Measurements from ENCODE around the gene DNAJB11.

The DNAJB11 gene

DNA sequence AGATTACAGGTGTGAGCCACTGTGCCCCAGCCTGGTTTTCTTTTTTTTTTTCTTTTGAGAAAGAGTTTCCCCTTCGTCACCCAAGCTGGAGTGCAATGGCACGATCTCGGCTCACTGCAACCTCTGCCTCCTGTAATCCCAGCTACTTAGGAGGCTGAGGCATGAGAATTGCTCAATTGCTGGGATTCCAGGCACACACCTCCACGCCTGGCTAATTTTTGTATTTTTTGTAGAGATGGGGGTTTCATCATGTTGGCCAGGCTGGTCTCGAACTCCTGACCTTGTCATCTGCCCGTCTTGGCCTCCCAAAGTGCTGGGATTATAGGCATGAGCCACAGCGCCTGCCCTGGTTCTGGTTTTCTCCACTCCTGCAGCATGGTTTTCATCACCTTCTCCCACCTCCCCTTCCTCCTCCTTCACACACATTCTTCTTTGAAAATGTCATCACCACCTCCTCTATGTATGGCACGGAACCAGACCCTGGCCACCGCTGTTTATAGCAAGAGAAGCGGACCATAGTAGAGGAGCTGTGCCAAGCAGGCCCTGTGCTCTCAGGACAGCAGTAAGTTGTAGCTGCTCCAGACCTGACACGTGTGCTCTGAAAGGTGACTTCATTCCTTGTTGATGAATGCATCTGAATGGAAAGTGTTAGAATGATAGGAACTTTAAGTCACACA is 27.7 kb downstream of the DNAJB11 start:
- no peak for DNase-seq

DNA sequence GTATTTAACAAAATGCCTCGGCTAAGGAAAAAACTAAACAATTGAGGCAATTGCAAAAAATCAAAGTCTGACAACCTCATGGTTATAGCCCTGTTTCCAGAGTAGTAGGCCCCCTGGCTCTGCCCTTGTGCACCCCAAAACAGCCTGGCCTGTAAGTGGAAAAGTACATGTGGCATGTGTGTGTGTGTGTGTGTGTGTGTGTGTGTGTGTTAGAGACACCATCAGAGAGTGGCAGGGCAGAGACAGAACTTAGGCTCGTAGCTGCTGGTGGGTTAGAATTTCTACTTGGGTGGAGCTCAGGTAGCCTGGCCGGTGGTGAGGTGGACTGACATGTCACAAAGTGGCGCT is 28.2 kb downstream of the DNAJB11 start:
- no peak for DNase-seq

DNA sequence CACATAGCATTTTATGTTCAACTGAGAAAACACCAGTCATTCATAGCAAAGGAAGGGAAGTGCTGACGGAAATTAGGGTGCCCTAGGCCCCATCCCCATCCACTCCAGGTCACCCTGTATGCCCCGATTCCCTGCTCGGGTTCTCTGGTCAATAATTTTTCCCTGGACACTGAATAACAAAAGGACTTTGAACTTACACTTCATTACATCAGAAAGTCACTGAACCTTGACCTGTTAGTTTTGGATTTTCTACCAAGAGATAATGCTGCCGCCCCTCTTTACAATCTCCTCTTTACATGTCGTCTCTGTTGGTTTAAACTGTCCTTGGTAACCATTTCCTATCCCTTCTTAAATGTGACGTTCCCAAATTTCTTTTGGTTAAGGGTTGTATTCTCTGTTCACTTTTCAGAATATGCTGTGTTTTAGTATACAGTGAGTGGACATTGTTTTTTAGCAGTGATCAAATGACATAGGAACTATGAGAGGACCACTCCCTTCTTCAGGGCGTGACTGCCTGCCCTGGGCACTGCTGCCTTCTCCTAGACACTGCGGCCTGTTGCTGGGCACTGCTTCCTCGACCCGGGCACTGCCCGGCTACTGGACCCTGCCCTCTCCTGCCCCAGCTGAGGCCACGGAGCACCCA is 28.7 kb downstream of the DNAJB11 start:
- DNase-seq = no peak

DNA sequence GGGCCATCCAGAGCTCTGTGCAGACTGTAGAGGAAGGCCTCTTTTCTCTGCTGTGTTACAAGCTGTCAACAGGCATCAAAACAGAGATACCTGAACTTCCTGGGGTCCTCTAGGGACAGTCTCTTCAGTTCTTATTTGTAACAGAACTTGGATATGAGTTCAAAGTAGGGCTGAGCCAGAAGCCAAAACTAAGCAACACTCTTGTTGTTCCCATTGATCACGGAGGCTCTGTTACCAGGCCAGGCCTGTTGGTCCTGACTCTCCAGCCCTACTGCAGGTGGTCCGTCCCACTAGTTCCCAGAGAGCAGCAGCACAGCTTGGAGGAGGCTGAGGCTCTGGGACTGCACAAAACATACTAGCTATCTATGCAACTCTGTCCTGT is 29.3 kb downstream of the DNAJB11 start:
- no peak for DNase-seq

DNA sequence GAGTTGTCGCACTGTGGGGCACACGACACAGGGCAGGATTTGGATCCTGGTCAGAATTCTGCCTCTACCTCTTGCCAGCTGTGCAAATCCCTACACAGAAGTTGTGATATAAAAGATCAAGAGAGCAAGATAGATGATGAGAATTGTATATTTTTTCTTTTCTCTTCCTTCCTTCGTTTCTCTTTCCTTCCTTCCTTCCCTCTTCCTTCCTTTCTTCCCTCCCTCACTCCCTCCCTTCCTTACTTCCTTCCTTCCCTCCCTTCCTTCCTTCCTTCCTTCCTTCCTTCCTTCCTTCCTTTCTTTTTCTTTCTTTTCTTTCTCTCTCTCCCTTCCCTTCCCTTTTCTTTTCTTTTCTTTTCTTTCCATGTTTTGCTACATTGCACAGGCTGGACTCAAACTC is 30.4 kb downstream of the DNAJB11 start:
- DNase-seq = no peak

DNA sequence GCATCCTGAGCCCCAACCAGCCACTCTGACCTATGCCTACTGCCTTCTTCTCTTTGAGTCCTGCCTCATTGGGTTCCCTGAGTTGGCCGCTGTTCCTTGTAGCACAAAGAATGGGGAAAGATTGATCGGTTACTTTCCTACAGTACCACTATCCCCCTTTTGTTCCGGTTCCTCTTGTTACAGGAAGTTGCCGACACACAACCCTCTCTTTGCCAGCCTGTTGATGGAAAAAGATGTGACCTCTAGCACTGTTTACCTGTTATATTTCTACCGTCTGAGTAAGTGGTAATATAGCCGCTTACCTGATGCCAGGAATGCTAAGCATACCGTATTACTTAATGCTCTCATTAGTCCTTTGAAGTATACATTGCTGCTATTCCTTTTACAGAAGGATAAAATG is 32.6 kb downstream of the DNAJB11 start:
- DNase-seq = no peak

DNA sequence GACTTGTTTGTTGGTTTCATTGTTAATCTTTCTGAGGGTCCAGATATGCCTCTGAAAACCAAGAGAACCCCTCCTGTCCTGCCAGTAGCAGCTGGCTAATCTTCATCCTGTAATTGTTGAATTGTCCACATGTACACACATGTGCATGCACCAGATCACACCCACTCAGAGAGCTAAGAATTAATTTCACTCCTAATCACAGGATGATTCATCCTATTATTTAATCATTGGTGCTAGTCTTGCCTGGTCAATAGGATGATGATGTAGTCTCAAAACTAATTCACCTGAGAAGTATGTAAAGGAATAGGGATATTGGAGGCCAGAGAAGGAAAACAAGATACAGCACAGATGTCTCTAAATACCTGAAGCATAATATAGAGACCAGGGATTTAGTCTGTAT is 34.6 kb downstream of the DNAJB11 start:
- DNase-seq = no peak

DNA sequence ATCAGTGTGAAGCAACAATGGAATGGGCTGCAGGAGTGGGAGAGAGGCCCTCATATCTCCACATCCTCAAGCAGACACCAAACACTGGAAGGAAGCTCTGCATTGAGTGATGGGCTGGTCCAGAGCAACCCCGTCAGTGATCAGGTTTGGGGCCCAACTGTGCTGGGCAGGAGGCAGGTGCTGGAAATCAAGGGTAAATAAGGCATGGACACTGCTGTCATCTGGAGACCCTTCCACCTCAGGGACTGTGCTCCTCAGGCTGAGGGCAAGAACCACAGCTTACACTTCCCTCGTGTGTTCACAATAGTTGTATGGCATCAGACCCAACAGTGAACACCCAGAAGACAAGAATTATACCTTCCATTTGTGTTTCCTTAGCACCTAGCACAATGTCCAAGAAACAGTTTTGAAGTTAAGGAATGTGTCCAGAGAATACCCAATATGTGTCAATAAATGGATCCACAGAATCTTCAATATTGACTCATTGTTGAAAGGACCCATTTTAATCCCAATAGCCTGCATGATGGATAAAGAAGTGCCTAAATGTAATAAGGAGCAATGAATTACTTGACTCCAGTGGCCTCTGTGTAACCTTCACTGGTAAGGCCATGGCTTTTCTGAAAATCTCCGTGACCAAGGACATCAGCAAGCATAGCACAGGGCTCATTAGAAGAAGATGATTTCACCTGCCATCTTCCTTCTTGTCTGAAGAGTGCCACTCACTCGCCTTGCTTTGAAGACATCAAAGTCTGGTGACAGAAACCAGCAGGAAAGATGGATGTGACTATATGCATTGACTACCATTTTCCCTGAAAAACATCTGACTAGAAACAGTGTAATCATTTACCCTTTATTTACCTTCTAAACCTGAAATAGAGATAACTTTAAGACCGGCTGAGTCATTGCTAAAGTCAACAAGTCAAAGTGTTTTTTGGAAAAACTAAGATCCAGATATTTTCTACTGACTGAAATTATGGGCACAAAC is 35.3 kb downstream of the DNAJB11 start:
- DNase-seq = no peak

DNA sequence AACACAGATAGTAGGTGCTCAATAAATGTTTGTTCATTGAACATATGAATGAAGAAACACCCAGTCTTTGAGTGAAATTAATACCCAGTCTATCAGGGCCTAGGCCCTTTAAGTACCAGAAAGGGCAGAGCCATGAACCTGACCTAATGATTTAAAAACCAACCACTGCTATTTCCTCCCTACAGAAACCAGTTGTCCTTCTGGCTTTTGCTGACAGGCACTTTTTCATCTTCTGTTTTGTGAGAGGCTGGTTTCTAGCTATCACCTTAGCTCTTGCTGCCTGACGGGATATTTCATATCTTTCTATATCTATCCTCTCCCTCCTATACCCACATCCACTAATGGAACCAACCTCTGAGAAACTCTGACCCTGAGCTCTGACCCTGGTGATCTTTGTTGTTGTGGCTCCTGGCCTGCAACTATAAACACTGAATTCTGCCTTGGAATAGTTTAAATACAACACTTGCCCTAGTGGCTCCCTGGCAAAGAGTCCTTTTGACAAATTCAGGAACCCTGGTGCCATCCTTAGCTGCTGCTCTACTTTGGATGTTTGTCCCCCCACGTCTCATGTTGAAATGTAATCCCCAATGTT is 38.2 kb downstream of the DNAJB11 start:
- no peak for DNase-seq

DNA sequence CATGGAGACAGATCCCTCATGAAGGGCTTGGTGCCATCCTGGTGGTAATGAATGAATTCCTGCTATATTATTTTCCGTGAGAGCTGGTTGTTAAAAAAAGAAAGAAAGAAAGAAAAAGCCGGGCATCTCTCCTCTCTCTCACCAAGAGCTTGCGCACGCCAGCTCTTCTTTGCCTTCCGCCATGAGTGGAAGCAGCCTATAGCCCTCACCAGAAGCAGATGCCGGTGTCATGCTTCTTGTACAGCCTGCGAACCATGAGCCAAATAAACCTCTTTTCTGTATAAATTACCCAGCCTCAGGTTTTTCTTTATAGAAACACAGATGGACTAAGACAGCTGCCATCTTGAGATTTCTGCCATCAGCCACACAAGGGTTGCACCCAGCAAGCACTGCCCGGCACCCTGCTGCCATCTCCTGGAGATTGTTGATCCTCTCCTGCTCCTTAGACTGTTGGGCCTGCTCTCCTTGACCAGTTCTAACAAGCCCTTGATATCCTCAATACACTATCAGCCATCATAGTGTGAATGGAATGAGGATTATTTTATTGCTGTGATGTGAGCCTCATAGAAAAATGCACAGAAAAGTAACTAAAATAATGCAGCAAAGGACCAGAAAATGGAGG is 38.8 kb downstream of the DNAJB11 start:
- no peak for DNase-seq

DNA sequence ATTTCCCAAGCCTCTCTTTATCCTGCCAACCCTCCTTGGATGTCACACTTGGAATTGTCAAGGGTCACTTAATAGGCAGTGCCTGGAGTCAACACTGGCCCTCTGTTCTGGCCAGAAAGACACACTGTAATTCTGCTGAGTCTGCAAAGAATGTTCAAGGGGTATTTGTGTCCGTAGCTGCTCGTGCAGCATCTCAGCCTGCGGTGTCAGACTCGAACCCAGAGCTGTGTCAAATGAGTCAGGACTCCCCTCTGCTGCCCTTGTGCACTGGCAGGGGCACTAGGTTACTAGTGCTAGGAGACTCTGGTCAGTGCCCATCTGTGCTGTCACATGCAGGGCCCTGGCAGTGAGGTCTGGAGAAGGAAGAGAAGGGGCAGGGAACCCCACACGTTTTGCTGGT is 41.5 kb downstream of the DNAJB11 start:
- DNase-seq = no peak

DNA sequence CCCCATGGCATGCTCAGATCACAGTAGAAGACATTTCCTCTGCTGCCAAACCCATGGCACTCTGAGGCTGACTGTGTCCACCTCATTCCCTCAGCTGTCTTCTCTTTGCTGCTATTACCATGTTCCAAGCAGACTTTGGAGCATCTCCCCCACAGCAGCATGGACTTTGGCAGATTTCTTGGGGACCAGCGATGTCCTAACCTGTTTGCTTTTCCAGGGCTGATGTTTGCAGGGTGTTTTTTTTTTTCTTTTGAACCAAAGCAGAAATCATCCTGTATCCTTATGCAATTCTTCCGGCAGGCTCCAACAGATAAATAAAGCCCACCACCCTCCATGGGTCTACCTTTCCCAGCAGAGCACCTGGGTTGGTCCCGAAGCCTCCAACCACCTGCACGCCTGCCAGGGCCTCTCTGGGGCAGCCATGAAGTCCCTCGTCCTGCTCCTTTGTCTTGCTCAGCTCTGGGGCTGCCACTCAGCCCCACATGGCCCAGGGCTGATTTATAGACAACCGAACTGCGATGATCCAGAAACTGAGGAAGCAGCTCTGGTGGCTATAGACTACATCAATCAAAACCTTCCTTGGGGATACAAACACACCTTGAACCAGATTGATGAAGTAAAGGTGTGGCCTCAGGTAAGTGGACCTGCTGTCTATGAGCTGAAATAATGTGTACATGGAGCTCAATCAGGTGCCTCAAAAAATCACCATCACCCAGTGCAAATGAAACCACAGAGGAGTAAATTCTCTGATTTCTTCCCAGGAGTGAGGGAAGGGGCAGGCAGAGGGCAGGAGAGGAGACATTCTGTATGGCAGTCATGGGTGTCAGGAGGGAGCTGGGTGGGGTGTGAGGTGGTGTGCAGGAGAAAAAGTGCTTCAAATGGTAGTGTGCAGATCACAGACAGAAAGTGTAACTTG is 42.5 kb downstream of the DNAJB11 start, which contains the start of gene AHSG:
Gene AHSG (plus strand): TSS at position 340 of the 916 bp plus-strand sequence. CDS start 82 bp downstream, at position 422.
- no peak for DNase-seq

DNA sequence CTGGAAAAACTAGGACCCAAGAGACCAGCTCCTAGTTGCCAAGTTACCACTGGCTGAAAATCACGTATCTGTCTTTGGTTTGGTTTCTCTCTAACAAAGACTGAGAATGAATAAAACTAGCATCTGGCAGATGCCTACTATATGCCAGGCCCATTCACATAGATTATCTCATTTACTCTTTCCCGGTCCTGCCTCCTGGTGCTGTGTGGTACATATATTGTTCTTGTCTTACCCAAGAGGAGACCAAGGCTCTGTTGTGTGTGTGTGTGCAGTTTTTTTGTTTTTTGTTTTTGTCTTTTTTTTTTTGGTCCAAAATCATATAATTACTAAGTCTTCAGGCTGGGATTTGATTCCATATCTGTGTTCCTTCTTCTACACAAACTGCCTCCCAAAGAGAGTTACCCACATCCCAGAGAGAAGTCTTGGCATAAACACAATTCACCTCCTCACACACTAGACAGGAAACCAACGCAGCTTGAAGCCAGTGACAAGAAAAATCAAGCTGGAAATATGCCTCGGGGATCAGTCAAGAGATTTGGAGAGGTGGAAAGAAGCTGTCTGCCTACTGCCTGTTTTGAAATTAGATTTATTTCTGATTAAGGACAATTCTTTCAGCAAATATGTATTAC is 43.2 kb downstream of the DNAJB11 start:
- no peak for DNase-seq

DNA sequence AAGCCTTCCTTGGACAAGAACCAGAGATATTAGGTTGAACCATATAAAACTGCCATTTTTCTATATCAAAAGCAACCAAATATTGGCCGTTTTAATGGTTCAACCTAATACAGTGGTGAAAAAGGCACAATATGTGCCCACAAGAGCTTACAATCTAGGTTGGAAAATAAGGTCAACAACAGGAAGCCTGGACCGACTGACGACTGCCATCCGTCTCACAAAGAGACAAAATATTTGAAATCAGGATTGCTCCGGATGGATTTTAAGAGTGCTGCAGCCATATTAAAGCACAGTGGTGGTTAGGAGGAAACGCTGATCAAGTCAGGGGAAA is 43.7 kb downstream of the DNAJB11 start:
- DNase-seq = no peak

DNA sequence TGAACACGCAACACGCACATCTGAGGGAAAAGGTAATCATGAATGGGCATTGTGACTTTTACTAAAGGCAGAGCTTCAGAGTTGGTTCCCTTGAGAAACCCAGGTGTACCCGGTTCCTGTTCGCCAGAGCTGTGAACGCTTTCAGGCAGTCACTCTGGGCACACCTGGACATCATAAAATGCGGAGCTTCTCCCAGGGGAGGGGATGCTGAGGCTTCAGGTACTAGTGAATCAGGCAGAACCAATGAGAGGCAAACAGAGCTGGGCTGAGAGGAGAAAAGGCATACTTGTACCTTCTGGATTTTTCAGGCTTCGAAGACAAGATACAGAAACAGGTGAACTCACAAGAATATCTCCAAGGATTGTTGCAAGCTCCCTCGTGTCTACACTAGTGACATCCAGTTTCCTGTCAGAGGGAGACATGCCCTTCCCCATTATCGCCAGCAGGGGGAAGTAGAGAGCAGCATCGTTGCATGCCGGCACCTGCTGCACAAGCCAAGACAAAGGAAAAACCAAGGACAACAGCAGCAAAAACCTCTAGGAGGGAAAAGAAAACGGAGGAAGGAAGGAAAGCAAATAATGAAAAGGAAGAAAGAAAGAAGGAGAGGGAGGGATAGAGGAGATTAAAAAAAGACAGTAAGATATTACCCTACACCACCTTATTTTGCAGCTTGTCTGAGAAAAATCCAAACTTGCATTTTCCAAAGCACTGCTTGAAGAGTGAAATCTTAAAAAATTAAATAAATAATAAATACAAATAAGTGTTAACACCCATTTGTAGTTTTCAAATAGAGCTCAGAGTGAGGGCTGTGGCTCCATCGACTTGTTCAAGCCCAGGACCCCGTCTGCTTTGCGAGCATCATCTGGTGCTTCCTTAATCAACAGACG is 44.3 kb downstream of the DNAJB11 start:
- peak; percentile 82 to 86 for DNase-seq

DNA sequence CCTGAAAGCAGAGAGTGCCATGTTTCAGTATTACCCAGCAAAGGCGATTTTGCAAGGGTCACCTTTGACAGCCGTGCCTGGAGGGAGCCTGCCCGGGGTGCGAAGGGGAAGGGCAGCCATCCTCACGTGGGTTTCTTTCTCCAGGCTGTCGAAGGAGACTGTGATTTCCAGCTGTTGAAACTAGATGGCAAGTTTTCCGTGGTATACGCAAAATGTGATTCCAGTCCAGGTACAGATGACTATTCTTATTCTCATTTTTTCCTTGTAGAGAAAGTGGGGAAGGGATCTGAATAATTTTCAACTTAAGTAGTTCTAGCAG is 45.7 kb downstream of the DNAJB11 start:
- no peak for DNase-seq

DNA sequence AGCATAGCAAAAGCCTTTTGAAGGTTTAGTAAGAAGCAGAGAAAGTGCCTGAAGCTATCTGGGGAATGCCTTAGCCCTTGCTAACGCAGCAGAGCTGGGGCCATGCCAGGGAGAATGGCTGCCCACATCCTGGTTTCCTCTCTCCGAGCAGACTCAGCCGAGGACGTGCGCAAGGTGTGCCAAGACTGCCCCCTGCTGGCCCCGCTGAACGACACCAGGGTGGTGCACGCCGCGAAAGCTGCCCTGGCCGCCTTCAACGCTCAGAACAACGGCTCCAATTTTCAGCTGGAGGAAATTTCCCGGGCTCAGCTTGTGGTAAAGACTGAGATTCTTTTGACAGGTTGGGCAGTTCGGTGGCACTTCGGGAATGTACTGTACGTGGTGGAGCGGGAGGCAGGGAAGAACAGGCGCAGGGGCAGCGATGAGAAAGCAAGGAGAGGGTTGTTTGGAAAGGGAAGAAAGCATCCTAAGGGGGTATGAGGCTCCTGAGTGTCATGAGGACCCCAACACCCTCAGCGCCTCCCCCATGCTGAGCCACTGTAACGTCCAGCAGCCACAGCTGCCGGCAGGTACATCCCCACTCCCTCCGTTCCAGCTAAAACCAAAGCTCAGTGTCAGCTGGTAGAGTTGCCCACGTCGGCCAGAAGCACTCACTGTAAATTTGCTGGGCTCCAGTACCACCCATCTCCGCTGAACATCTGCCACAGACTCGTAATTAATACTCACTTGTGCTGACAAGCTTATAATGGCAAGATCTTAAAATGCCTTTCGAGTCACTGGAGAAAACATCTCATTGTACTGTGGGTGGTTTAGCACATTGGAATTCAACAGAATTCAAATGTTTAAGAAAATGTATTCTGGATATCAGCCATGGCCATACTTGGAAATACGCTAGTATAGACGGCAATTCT is 46.8 kb downstream of the DNAJB11 start:
- peak; percentile 86 to 91 for DNase-seq

DNA sequence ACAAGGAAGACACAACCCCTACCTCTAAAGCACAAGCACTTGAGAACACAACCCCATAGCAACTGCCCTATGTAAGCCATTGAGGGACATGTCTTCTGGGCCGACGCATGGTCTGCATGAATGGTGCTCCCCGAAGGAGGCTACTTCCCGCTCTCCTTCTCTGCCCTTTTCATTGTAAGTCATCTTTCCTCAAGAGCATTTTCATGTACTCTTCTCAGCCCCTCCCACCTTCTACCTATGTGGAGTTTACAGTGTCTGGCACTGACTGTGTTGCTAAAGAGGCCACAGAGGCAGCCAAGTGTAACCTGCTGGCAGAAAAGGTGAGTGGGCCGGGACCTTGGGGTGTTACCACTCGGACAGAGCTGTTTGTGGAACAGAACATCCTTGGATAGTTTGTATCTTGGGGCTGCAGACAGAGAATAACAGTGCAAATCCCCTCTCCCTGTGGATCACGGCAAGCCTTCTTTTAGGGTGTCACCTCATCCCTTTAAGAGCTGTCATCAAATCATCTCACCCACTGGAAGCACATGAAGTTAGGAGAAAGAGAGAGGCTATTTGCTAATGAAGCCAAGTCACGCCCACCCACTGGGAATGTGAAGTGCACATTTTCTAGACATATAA is 47.9 kb downstream of the DNAJB11 start:
- no peak for DNase-seq

DNA sequence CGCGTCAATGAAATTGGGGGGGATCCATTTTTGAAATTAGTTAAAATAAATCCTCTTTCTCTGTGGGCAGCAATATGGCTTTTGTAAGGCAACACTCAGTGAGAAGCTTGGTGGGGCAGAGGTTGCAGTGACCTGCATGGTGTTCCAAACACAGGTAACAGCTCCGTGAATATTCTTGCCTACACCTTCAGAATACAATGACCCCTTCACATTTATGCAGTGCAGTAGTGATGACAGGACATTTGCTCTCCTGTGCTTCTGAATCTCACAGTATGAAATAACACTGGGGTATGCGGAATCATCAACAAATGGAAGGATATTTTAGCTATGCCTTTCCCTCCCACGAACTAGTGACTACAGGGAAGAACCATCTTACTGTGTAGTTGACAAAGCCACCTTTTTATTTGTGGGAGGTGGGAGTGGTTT is 49.3 kb downstream of the DNAJB11 start:
- DNase-seq = no peak
